GM19463 (cell line): ENCODE measurements around the gene SEMA4C.

Experiments
- ATAC-seq: cut with Tn5 transposase; IDR thresholded peaks from one replicate; pipeline ENCODE4 v1.9.1; 2021; ENCODE audit warnings: mild to moderate bottlenecking, moderate library complexity; ENCODE audit not compliant: unreplicated experiment

Gene SEMA4C, protein sequence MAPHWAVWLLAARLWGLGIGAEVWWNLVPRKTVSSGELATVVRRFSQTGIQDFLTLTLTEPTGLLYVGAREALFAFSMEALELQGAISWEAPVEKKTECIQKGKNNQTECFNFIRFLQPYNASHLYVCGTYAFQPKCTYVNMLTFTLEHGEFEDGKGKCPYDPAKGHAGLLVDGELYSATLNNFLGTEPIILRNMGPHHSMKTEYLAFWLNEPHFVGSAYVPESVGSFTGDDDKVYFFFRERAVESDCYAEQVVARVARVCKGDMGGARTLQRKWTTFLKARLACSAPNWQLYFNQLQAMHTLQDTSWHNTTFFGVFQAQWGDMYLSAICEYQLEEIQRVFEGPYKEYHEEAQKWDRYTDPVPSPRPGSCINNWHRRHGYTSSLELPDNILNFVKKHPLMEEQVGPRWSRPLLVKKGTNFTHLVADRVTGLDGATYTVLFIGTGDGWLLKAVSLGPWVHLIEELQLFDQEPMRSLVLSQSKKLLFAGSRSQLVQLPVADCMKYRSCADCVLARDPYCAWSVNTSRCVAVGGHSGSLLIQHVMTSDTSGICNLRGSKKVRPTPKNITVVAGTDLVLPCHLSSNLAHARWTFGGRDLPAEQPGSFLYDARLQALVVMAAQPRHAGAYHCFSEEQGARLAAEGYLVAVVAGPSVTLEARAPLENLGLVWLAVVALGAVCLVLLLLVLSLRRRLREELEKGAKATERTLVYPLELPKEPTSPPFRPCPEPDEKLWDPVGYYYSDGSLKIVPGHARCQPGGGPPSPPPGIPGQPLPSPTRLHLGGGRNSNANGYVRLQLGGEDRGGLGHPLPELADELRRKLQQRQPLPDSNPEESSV

DNA sequence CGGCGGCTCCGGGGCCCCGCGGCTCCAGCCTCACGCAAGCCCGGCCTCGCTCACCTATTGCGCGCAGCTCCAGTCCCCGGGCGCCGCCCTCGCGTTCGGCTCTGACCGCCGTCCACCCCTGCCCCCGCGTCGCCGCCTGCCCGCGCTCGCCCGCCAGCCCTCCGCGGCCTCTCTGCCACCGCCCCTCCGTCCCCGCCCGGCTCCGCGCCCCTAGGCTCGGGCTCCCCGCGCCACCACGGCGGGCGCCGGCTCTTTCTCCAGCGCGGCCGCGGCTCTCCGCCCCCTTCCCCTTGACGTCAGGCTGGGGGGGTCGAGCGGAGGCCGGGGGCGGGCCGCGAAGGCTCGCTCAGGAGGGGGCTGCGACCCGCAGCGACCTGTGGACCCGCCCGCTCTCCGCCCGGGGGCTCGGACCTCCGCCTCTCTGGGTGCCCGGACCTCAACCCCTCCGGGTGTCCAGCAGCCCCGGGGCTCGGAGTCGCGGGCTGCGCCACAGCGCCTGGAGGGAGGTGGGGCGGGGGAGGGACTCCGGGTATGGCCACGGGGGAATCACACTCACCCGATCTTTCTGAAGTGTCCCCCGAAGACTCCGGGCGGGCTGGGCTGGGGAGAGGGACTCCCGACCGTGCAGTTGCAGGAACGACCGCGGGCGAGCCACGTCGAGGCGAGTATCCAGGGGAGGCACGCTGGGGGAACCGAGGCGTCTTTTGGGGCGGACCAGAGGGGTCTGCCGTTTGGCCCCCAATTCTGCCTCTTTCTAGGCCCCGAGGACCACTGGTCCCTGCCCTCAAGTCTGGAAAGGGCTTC lies at the start of gene SEMA4C:
TSS of gene SEMA4C (minus strand) at position 259 of the 804 bp plus-strand sequence. CDS start 2,194 bp downstream, outside the sequence.
- no peak for ATAC-seq

GRCh38 chr2:96918754-96919550 lies 49.1 kb upstream of the SEMA4C start:
- ATAC-seq, result no peak

- no peak for ATAC-seq
Measured at GRCh38 chr2:96918092-96918753, 48.3 kb upstream of the SEMA4C start.

- no peak for ATAC-seq
Measured at GRCh38 chr2:96916646-96917543, 47.0 kb upstream of the SEMA4C start.

- no peak for ATAC-seq
Measured at GRCh38 chr2:96916156-96916630, 46.3 kb upstream of the SEMA4C start.

GRCh38 chr2:96914332-96914731 lies 44.5 kb upstream of the SEMA4C start:
- no peak for ATAC-seq

DNA sequence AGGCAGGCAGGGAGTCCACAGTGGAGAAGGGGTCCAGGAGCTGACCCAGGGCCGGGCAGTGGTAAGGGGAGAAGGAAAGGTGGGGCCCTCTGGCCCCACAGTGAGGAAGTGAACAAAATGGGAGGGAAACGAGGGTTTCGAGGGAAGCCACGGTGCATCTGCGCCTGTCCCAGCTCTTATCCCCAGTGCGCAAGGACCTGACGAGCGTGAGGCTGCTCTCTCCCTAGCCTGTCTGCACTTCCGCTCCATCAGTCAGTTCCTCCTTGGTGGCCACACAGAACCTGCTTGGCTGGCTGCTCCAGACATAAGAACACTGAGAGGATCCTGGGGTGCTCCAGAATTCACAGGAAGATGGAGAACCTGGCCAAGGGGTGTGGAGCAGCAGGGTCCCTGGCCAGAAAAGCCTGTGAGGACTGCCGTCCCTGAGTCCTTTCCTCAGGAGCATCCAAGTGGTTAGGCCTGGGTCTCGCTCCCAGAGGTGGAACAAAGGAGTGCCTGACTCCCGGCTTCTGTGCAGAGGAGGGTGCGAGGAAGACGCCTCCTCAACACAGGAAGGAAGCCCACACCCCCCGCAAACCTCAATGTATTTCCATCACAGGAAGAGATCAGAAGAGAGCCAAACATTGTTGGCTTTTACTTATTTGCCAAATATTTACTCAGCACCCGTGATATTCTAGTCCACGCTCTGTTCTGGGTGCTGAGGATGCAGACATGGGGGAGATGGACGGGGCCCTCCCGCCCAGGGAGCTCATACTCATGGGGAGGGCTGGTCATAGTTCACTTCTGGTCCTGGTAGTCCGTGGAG lies 43.7 kb upstream of the SEMA4C start:
- ATAC-seq, result no peak

DNA sequence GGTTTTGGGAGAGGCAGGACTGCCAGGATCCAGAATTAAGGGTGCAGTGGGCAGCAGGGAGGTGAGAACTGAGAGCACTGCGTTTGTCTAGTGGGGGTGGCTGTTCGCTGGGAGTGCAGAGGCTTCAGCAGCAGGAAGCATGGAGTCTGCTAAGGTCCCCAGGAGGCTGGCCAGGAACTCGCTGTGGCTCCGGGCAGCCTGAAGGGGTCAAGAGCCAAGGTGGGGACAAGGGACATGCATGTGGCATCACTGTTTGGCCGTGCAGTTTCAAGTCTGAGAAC lies 43.2 kb upstream of the SEMA4C start:
- ATAC-seq, result no peak

- ATAC-seq, result no peak
Measured at GRCh38 chr2:96912346-96913116, 42.7 kb upstream of the SEMA4C start.

- no peak for ATAC-seq
Measured at GRCh38 chr2:96909611-96910021, 39.7 kb upstream of the SEMA4C start.

DNA sequence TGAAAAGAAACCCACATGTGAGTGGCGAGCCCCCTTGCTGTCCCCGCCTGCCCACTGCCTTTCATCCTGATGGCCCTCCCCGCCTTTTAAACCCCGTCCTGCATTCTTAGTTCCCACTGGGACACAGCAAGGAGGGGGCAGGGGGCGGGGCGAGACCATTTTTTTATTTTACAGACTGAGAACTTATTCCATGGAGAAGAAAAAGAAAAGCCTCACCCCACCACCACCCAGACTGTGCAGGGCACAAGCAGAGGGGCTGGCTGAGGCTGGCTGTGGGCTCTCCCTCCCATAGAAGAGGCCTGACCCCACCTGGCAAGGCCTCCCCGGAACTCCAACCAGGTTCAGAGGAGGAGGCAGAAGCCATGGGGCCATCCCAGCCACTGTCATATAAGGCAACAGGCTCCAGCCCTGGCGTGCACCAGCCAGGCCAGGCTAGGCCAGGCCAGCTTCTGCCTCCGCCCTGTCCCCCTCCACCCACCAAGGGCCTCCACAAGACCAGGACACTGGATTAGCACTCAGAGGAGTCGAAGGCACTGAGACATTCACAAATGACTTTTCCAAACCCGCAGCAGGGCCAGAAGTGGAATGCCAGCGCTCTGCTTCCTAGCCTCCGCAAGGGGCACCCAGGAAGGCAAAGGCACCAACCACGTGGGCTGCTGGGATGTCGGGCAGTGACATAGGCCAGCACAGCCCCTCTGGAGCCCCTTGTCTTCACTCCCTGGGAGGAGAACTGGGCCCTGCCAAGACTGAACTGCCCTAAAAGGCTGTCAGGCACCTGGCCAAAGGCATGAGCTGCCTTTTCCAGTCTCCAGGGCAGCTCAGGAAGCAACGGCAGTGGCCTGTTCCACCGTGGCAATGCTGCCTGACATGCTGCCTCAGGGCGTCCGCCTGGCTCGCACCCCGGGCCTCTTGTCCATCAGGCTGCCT lies 37.5 kb upstream of the SEMA4C start:
- ATAC-seq, result no peak

DNA sequence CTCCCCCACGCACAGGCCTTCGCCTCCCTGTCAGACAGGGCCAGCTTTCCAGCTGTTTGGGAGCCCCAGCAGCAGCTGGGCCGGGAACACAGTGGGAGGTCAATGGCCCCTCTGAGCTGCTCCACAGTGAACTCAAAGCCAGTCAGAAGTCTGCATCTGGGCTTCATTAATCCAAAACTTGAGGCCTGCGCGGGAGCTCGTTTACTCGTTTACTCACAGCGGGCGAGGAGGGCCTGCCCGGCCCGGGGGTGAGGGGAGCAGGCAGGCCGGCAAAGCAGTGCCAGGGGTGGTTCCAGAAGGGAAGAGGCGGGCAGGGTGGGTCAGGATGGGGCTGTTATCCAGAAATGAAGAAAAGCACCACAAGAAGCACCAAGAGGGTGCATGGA lies 36.8 kb upstream of the SEMA4C start:
- no peak for ATAC-seq

DNA sequence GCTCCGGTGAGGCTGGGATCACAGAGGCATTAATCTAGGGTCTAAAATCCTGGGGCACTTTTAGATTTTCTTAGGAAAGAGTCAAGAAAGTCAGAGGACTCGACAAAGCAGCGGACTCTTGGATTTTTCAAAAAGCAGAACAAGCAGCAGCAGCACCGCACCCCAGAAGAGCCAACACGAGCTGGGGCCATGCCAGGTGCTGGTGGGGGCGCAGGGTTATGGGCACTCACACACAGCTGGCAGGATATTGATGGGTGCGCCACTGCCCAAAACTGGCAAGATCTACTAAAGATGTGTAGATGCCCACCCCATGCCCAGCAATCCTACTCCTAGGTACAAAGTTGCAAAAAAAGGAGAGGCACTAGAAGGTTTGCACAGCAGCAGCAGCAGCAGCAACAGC lies 33.9 kb upstream of the SEMA4C start:
- no peak for ATAC-seq

DNA sequence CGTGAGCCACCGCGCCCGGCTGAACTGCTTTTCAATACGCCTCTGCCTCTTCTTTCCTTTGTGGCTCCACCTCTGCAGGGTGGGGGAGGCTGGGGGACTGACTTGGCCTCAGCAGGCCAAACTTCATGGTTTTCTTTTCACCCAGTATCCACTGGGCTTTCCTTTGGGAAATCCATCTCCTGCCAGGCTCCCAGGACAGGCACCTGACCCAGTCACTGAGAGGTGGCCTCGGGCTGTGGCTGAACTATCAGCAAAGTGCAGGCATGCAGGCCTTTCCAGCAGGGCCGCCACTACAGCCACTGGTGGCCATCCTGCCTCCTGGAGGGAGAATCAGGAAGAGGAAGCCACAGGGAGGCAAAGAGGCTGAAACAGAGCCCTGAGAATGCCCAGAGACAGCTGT lies 33.4 kb upstream of the SEMA4C start:
- no peak for ATAC-seq

DNA sequence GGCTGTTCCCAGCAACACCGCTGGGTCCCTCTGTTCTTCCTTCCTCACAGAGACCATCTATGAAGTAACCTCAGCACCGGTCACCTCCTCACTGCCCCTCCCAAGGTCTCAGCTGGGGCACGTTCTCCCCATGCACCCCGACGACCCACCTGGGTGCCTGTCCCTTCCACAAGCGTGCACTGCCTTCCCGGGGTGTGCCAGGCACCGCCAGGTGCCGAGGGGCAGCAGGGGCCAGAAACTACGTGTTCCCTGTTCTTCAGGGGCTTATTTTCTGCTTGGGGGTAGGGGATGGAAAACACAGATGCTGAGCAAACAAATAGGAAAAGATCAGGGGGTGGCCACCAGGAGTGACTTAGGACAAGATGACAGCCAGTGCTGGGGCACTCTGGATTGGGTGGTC lies 30.4 kb upstream of the SEMA4C start:
- ATAC-seq, result no peak

DNA sequence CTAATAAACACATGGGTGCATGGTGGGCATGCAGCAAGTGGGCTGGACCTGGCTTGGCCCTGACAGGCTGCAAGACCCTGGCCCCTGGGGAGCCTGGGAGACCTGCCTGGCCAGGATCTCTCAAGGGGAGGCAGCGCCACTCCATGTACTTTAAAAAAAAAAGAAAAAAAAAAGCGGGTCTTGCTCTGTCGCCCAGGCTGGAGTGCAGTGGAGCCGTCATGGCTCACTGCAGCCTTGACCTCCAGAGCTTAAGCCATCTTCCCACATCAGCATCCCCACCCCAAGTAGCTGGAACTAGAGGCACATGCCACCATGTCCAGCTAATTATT lies 29.5 kb upstream of the SEMA4C start:
- ATAC-seq, result no peak
